GM19455 (cell line): ENCODE data around the gene JAK3.
"Not testable (repeated sequence)": the region's sequence is repeated elsewhere in the genome, so short reads cannot be mapped to it uniquely, and the experiment has no call there.

ENCODE experiments used
- ATAC-seq: cut with Tn5 transposase; IDR thresholded peaks from one replicate; pipeline ENCODE4 v1.9.1; 2021; ENCODE audit not compliant: unreplicated experiment

Gene JAK3

GRCh38 chr19:17778968-17779929 is 68.5 kb downstream of the JAK3 start:
- no peak for ATAC-seq

GRCh38 chr19:17778251-17778967 is 69.4 kb downstream of the JAK3 start:
- ATAC-seq, result no peak

- not testable (repeated sequence) for ATAC-seq
Observed at GRCh38 chr19:17777840-17778239, 69.9 kb downstream of the JAK3 start.

GRCh38 chr19:17775991-17776803 is 71.6 kb downstream of the JAK3 start:
- ATAC-seq, result peak; percentile 54

- no peak for ATAC-seq
Observed at GRCh38 chr19:17775245-17775927, 72.4 kb downstream of the JAK3 start.
